ENCODE data around the gene NBL1.

The NBL1 gene

GRCh38 chr1:19672237-19672636, 28.1 kb downstream of the NBL1 start:
- DNase-seq: no peak

GRCh38 chr1:19675797-19676196, 31.7 kb downstream of the NBL1 start:
- no peak for DNase-seq

DNA sequence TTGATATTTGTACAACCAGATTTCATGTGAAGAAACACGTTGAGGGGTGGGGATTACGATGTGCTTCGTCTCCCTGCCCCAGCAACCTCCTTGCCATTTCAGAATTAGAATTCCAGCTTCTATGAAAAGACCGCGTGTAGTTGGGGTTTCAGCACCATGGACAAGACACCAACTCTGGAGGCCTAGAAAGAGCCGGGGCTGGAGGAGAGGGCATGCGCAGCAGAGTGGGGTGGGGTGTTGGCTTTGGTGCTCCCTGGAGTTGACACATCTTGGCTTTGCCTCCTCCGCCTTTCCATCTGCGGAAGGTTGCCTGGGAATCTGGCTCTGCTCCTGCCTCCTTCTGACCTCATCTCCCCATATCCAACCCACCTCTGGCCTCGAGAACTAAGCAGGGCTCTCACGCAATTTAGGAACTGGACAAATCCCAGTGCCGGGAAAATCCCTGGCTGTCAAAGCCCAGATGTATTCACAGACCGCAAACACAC, 32.4 kb downstream of the NBL1 start:
- DNase-seq: no peak

GRCh38 chr1:19678493-19678892, 34.4 kb downstream of the NBL1 start:
- DNase-seq: no peak

- DNase-seq: no peak
Observed at GRCh38 chr1:19678931-19679453, 34.9 kb downstream of the NBL1 start.

DNA sequence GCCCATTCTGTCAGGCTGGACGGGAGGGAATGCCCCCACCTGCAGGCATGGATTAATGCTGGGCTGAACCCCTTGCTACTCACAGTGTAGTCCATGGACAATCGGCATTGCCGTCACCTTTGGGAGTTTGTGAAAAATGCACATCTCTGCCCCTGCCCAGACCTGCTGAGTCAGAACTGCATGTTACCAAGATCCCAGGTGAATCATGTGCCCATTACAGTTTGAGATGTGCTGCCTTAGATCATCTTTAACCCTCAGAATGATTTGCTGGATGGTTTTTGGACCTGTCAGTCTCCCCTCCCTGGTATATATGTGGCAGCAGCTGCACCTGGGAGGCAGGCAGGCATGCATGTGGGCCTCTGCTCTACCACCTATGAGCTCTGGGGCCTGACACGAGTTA, 35.6 kb downstream of the NBL1 start:
- no peak for DNase-seq

GRCh38 chr1:19680644-19681043, 36.5 kb downstream of the NBL1 start:
- DNase-seq: no peak

- no peak for DNase-seq
Observed at GRCh38 chr1:19682257-19682656, 38.1 kb downstream of the NBL1 start.

- no peak for DNase-seq
Observed at GRCh38 chr1:19682901-19683300, 38.8 kb downstream of the NBL1 start.

- no peak for DNase-seq
Observed at GRCh38 chr1:19683351-19683750, 39.2 kb downstream of the NBL1 start.

GRCh38 chr1:19684677-19685076, 40.6 kb downstream of the NBL1 start:
- DNase-seq: no peak

GRCh38 chr1:19685994-19686393, 41.9 kb downstream of the NBL1 start:
- no peak for DNase-seq

DNA sequence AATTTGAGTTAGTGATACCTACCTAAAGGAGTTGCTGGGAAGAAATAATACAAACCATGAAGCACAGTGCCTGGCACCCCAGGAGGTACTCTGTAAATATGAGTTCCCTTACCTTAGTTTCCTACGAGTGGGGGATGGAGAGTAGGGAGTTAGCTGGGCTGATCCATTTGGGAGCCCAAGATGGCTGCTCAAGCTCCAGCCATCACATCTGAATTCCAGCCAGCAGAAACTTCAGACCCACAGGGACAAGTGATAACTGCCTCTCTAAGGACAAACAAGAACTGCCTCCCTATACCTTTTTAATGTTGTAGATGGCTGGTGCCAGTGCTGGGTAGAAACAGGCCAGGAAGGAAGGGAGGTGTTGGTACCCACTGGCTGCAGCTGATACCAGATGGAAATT, 43.3 kb downstream of the NBL1 start:
- no peak for DNase-seq

- no peak for DNase-seq
Observed at GRCh38 chr1:19688041-19688842, 44.1 kb downstream of the NBL1 start.

GRCh38 chr1:19689085-19689757, 45.1 kb downstream of the NBL1 start:
- no peak for DNase-seq

GRCh38 chr1:19689856-19690255, 45.7 kb downstream of the NBL1 start:
- no peak for DNase-seq

DNA sequence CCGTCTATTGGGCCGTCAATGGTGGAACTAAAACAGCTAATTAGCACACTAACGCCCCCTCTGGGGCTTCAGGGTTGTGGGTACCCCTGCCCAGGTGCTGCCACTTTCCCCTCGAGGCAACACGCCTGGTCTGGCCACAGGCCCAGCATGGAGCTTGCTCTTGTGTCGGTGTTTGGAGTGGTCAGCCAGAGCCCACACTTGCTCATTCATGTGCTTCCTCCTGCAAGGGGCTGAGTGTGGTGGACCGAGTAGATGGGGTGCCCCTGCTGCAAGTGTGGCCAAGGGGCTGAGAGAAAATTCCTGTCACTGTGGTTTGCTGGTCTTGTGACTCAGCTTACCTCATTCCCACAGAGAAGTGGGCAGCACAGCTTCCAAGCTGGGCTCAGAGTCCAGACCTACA, 46.2 kb downstream of the NBL1 start:
- no peak for DNase-seq

- no peak for DNase-seq
Observed at GRCh38 chr1:19694298-19694697, 50.2 kb downstream of the NBL1 start.

DNA sequence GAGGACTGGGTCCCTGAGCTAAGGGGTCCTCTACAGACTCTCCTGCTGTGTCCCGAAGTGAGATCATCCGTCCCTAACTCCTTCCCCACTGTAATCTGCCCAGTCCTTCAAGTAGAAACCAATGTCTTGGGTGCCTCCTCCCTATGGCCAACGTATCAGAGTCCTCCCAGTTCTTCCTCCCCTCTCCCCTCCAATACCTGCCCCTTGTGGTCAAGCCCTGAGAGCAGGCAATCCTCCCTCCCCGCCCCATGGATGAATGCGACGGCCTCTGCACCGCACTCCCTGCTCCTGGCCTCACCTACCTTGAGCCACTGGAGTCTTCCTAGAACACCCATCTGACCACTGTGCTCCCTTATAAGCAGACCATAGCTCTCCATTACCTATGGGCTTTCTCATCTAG, 51.7 kb downstream of the NBL1 start:
- no peak for DNase-seq

DNA sequence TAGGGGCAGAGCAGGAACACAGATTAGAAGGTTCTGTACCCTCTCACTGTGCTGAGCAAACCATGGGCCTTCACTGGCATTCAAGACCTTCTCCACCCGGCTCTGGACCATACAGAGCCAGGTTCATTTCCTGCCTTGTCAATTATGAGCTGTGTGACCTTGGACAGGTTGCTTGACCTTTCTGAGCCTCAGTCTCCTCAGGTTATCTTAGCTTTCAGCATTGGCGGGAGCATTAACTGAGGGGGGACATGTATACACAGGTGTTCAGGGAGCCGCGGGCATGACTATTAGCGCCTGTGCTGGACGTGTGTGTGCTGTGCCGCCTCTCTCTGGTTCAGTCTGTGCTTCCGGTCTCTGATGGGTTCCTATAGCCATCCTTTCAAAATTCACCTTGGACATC, 52.7 kb downstream of the NBL1 start:
- DNase-seq: no peak

DNA sequence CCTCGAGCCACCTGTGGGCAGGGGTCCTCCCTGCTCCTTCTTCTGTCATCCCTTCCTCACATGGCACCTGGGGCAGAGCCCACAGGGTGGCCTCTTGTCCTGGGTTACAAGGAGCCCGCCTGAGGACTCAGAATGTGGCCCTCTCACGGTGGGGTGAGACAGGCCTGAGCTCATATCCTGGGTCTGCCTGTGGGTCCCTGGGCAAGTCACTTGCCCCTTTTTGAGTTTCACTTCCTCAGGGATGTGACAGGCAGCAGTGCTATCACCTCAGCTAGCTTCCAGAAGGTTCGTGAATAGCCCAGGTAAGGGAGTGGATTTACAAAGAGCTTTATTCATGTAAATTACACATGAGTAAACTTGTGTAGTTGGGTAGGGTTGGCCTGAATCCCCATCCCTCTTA, 54.1 kb downstream of the NBL1 start:
- DNase-seq: no peak

GRCh38 chr1:19700079-19700777, 56.1 kb downstream of the NBL1 start:
- DNase-seq: no peak

DNA sequence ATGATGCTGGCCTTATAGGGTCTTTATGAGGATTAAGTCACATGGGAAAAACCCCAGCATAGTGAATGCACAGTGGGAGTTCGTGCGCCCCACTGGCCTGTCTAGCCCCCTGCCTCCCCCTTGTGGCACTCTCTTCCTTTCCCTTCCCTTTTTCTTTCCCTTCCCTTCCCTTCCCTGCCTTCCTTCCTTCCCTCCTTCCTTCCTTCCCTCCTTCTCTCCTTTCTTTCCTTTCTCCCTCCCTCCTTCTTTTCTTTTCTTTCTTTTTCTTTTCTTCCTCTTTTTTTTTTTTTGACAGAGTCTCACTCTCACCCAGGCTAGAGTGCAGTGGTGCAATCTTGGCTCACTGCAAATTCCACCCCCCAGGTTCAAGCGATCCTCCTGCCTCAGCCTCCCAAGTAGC, 59.2 kb downstream of the NBL1 start:
- DNase-seq: no peak

All from NCI-H2107 (cell line).